H1 (cell line): ENCODE data around the gene ROS1. TPM values are rescaled to one million over a fixed set of nuclear protein-coding genes. Genes with fewer than 3 reads are reported as not detected.

Source experiments
- CTCF ChIA-PET: fragments of 300-600 bp; sonication (Branson Sonifier 250); formaldehyde crosslinking; loops from one replicate; lab custom pipeline; 2021; ENCODE audit not compliant: partially characterized antibody; lab: Charles Lee
- POLR2A ChIA-PET: fragments of 300-600 bp; sonication (Branson Sonifier 250); formaldehyde crosslinking; loops from one replicate; lab custom pipeline; 2021; ENCODE audit warnings: inconsistent platforms; ENCODE audit not compliant: partially characterized antibody; lab: Charles Lee
- DNase-seq, 2 experiments: peaks; one replicate each; pipeline versions ENCODE4 v3.0.0 to v3.0.0-alpha.2; 2010 to 2022; ENCODE audit warnings: low spot score in 2 of 2, low read depth in 1 of 2, mixed read lengths in 1 of 2
- FAIRE-seq: peaks from 2 replicates; lab custom pipeline; 2011; peaks lifted over from hg19 to GRCh38; lab: Jason Lieb, UNC
- H2AFZ ChIP-seq: 2 replicates; pipeline ENCODE4 v1.8.1; 2012; ENCODE audit warnings: low read length, inconsistent platforms
- H2AK5ac ChIP-seq: 2 replicates; pipeline ENCODE4 v1.6.1; 2013; ENCODE audit warnings: low read depth, low read length
- H2BK120ac ChIP-seq: replicated peaks from 2 replicates; pipeline ENCODE3; 2013; ENCODE audit warnings: low read depth, low read length, inconsistent platforms
- H2BK12ac ChIP-seq: 2 replicates; pipeline ENCODE4 v1.6.1; 2013; ENCODE audit warnings: low read depth, low read length
- H2BK15ac ChIP-seq: 2 replicates; pipeline ENCODE4 v1.6.1; 2013; ENCODE audit warnings: low read length
- H2BK20ac ChIP-seq: 2 replicates; pipeline ENCODE4 v1.6.1; 2013; ENCODE audit warnings: low read length
- H2BK5ac ChIP-seq: 2 replicates; pipeline ENCODE4 v1.6.1; 2013; ENCODE audit warnings: low read depth, low read length
- H3K14ac ChIP-seq: 2 replicates; pipeline ENCODE4 v1.6.1; 2013; ENCODE audit warnings: inconsistent platforms; ENCODE audit not compliant: insufficient read length
- H3K18ac ChIP-seq: 2 replicates; pipeline ENCODE4 v1.6.1; 2013; ENCODE audit warnings: low read length; ENCODE audit errors: extremely low read depth
- H3K23ac ChIP-seq: 2 replicates; pipeline ENCODE4 v1.6.1; 2013; ENCODE audit warnings: inconsistent platforms; ENCODE audit not compliant: insufficient read length
- H3K23me2 ChIP-seq: 2 replicates; pipeline ENCODE4 v1.6.1; 2013; ENCODE audit warnings: low read depth, low read length
- H3K27ac ChIP-seq: 2 replicates; pipeline ENCODE4 v1.6.1; 2011; ENCODE audit warnings: low read depth, low read length, inconsistent platforms
- H3K27me3 ChIP-seq, 4 experiments: replicated peaks in 1 of 4; 1 replicate in 1 of 4; 2 replicates in 3 of 4; pipeline versions ENCODE4 v1.6.1 to v1.8.1; 2011 to 2013; ENCODE audit warnings: low read length in 3 of 4, mild to moderate bottlenecking in 3 of 4, inconsistent platforms in 2 of 4, mixed read lengths in 2 of 4, moderate library complexity in 1 of 4; ENCODE audit not compliant: control insufficient read depth in 3 of 4, insufficient read depth in 3 of 4; ENCODE audit errors: extremely low read depth in 1 of 4
- H3K36me3 ChIP-seq, 4 experiments: 2 replicates each; pipeline versions ENCODE4 v1.6.1 to v1.8.1; 2011 to 2013; ENCODE audit warnings: mild to moderate bottlenecking in 4 of 4, low read length in 3 of 4, moderate library complexity in 2 of 4, control low read depth in 1 of 4, inconsistent platforms in 1 of 4; ENCODE audit not compliant: insufficient read depth in 4 of 4, control insufficient read depth in 2 of 4
- H3K4ac ChIP-seq: replicated peaks from 2 replicates; pipeline ENCODE3; 2013; ENCODE audit warnings: low read length, low read depth, mixed read lengths, inconsistent platforms; ENCODE audit not compliant: insufficient read length
- H3K4me1 ChIP-seq, 4 experiments: replicated peaks in 1 of 4; 1 replicate in 1 of 4; 2 replicates in 3 of 4; pipeline versions ENCODE4 v1.6.1 to v1.8.1; 2011 to 2013; ENCODE audit warnings: low read length in 3 of 4, inconsistent platforms in 2 of 4, mixed read lengths in 1 of 4; ENCODE audit not compliant: insufficient read depth in 4 of 4, control insufficient read depth in 3 of 4
- H3K4me2 ChIP-seq, 2 experiments: 2 replicates each; pipeline versions ENCODE4 v1.6.1 to v1.8.1; 2011 to 2013; ENCODE audit warnings: low read depth in 2 of 2, low read length in 2 of 2, control low read depth in 1 of 2, inconsistent platforms in 1 of 2, mild to moderate bottlenecking in 1 of 2; ENCODE audit not compliant: insufficient read depth in 1 of 2
- H3K4me3 ChIP-seq, 4 experiments: fragments of 200-600, 300-600 bp in 1 of 4; sonication (generic), shearing (Covaris generic), sonication (Bioruptor Twin) in 1 of 4; 2 replicates each; pipeline versions ENCODE4 v1.5.1 to v1.8.1; 2011 to 2016; ENCODE audit warnings: low read length in 4 of 4, low read depth in 3 of 4, control low read depth in 2 of 4, inconsistent platforms in 2 of 4, mild to moderate bottlenecking in 2 of 4, mixed read lengths in 1 of 4, moderate library complexity in 1 of 4; ENCODE audit not compliant: insufficient read depth in 2 of 4; ENCODE audit errors: extremely low read depth in 1 of 4
- H3K56ac ChIP-seq: replicated peaks from 2 replicates; pipeline ENCODE3; 2013; ENCODE audit warnings: low read depth, mild to moderate bottlenecking, mixed read lengths, low read length, inconsistent platforms; ENCODE audit not compliant: insufficient read length
- H3K79me1 ChIP-seq: 2 replicates; pipeline ENCODE4 v1.6.1; 2013; ENCODE audit warnings: low read depth, low read length, control low read depth
- H3K79me2 ChIP-seq, 2 experiments: 2 replicates each; pipeline versions ENCODE4 v1.6.1 to v1.8.1; 2012 to 2013; ENCODE audit warnings: low read length in 2 of 2, mild to moderate bottlenecking in 2 of 2, inconsistent platforms in 1 of 2; ENCODE audit not compliant: insufficient read depth in 2 of 2, control insufficient read depth in 1 of 2
- H3K9ac ChIP-seq, 4 experiments: replicated peaks in 1 of 4; 1 replicate in 1 of 4; 2 replicates in 3 of 4; pipeline versions ENCODE4 v1.6.1 to v1.8.1; 2011 to 2013; ENCODE audit warnings: low read depth in 3 of 4, low read length in 3 of 4, control low read depth in 2 of 4, mild to moderate bottlenecking in 2 of 4, moderate library complexity in 2 of 4, inconsistent platforms in 1 of 4; ENCODE audit errors: extremely low read depth in 1 of 4
- H3K9me3 ChIP-seq, 2 experiments: 2 replicates each; pipeline versions ENCODE4 v1.6.1 to v1.8.1; 2012 to 2013; ENCODE audit warnings: mild to moderate bottlenecking in 2 of 2, moderate library complexity in 2 of 2, control low read depth in 1 of 2, inconsistent platforms in 1 of 2, low read depth in 1 of 2, low read length in 1 of 2, mixed read lengths in 1 of 2; ENCODE audit not compliant: insufficient read depth in 2 of 2
- H4K20me1 ChIP-seq, 2 experiments: replicated peaks in 1 of 2; 2 replicates each; pipeline versions ENCODE3 to v1.8.1; 2011 to 2013; ENCODE audit warnings: inconsistent platforms in 2 of 2, low read length in 2 of 2, mild to moderate bottlenecking in 1 of 2; ENCODE audit not compliant: insufficient read depth in 2 of 2, control insufficient read depth in 1 of 2
- H4K5ac ChIP-seq: 2 replicates; pipeline ENCODE4 v1.6.1; 2013; ENCODE audit warnings: low read length, low read depth, mixed read lengths, inconsistent platforms; ENCODE audit not compliant: insufficient read length
- H4K8ac ChIP-seq: 2 replicates; pipeline ENCODE4 v1.8.0; 2013; ENCODE audit warnings: mild to moderate bottlenecking, moderate library complexity, low read length, inconsistent platforms; ENCODE audit not compliant: insufficient read depth; ENCODE audit errors: extremely low read depth
- H4K91ac ChIP-seq: replicated peaks from 2 replicates; pipeline ENCODE3; 2013; ENCODE audit warnings: low read length, mixed read lengths, inconsistent platforms; ENCODE audit not compliant: insufficient read length
- ATF3 ChIP-seq: IDR thresholded peaks from 2 replicates; pipeline ENCODE4 v1.6.1; 2011; ENCODE audit warnings: low read depth, mild to moderate bottlenecking, low read length; ENCODE audit not compliant: insufficient read depth
- CBX8 ChIP-seq: fragments of 300-800, 300-1000 bp; sonication (generic); IDR thresholded peaks from 2 replicates; pipeline ENCODE4 v1.7.1; 2016; ENCODE audit warnings: low read depth, low read length, borderline replicate concordance
- CHD2 ChIP-seq: IDR thresholded peaks from 2 replicates; pipeline ENCODE4 v1.6.1; 2012; ENCODE audit warnings: low read length, improper control_type of control experiment
- CREB1 ChIP-seq: IDR thresholded peaks from 2 replicates; pipeline ENCODE4 v1.6.1; 2012; ENCODE audit warnings: inconsistent platforms
- CTCF ChIP-seq, 3 experiments: IDR thresholded peaks; 1 replicate in 2 of 3; 2 replicates in 1 of 3; pipeline versions ENCODE4 v1.5.1 to v1.6.1; 2011; ENCODE audit warnings: low read length in 3 of 3, mild to moderate bottlenecking in 3 of 3, inconsistent platforms in 2 of 3, low read depth in 1 of 3, moderate library complexity in 1 of 3; ENCODE audit not compliant: insufficient read depth in 1 of 3; ENCODE audit errors: control extremely low read depth in 1 of 3
- EP300 ChIP-seq, 2 experiments: IDR thresholded peaks; 1 replicate in 1 of 2; 2 replicates in 1 of 2; pipeline ENCODE4 v1.6.1; 2011 to 2012; ENCODE audit warnings: low read depth in 2 of 2, low read length in 2 of 2, mild to moderate bottlenecking in 2 of 2, borderline replicate concordance in 1 of 2, inconsistent platforms in 1 of 2, moderate library complexity in 1 of 2
- GTF2F1 ChIP-seq: IDR thresholded peaks from 2 replicates; pipeline ENCODE4 v1.6.1; 2012; ENCODE audit warnings: low read depth, low read length, improper control_type of control experiment, borderline replicate concordance
- RFX5 ChIP-seq: IDR thresholded peaks from 2 replicates; pipeline ENCODE4 v1.6.1; 2011; ENCODE audit warnings: low read depth, low read length, improper control_type of control experiment, borderline replicate concordance
- SIX5 ChIP-seq: IDR thresholded peaks from 2 replicates; pipeline ENCODE4 v1.6.1; 2011; ENCODE audit warnings: mild to moderate bottlenecking, low read depth, low read length
- SP2 ChIP-seq: IDR thresholded peaks from 2 replicates; pipeline ENCODE4 v1.6.1; 2012; ENCODE audit warnings: mild to moderate bottlenecking, low read length, inconsistent platforms
- TBP ChIP-seq: IDR thresholded peaks from 2 replicates; pipeline ENCODE4 v1.6.1; 2011; ENCODE audit warnings: low read depth, low read length, improper control_type of control experiment
- TCF12 ChIP-seq: IDR thresholded peaks from 2 replicates; pipeline ENCODE4 v1.6.1; 2011; ENCODE audit warnings: low read depth, mild to moderate bottlenecking, low read length
- WGBS, 2 experiments: shearing (Covaris generic) in 1 of 2; methylation state at CpG; one replicate each; pipeline versions ENCODE4 v1.1.6 to v1.1.7; 2013 to 2015; ENCODE audit warnings: low lambda C conversion rate in 2 of 2, mixed read lengths in 2 of 2, inconsistent platforms in 1 of 2, low coverage in 1 of 2, missing lambda C conversion rate in 1 of 2; ENCODE audit not compliant: insufficient replicate concordance in 2 of 2, insufficient coverage in 1 of 2, insufficient read length in 1 of 2; ENCODE audit errors: extremely low coverage in 1 of 2, missing lambda C conversion rate in 1 of 2; 5-methylcytosine and 5-hydroxymethylcytosine counted together
- polyA plus RNA-seq, 7 experiments: library from polyadenylated mRNA; depleted of rRNA in 3 of 7; stranded (reverse) in 5 of 7; unstranded in 2 of 7; fragments of >200 nt in 5 of 7; fragments of 200-250 nt in 2 of 7; gene quantifications; 1 replicate in 5 of 7; 2 replicates in 1 of 7; 4 replicates in 1 of 7; pipeline versions ENCODE4 v1.2.1 to v1.2.3, GENCODE V29; 2011 to 2013; ENCODE audit warnings: missing spikeins in 2 of 7, mixed read lengths in 2 of 7
- total RNA-seq: library from RNA; stranded (reverse); fragmentation: NEBNext Ultra II Directional; extraction: Animal tissue kit (Norgen Biotek cat#: 25700); gene quantifications from 2 replicates; pipeline ENCODE4 v1.2.1, GENCODE V29; 2021

ROS1 gene
- total and polyA plus RNA-seq, 2 of the 8 experiments (the other 6 are each of a cell fraction or from before 2014, with no cell fraction given): not detected

- H3K9ac ChIP-seq: no peak overlapping the region
- H3K18ac ChIP-seq: no peak overlapping the region
- no peak overlapping the region for H2AK5ac ChIP-seq
- no peaks in the 10 kb centered on the region for H3K4me1 ChIP-seq
- FAIRE-seq: no peak
- H3K36me3 ChIP-seq: no peaks in the 10 kb centered on the region
- no peak for DNase-seq
- H3K79me1 ChIP-seq: no peaks in the 10 kb centered on the region
- no peak overlapping the region for H3K27ac ChIP-seq
- no peak overlapping the region for H3K4me3 ChIP-seq
- no peak overlapping the region for H2BK12ac ChIP-seq
- no peak overlapping the region for H3K23ac ChIP-seq
- H4K8ac ChIP-seq: no peak overlapping the region
- no peaks in the 10 kb centered on the region for H3K9me3 ChIP-seq
- ChIA-PET POLR2A (no interaction called here), CTCF (interaction anchor here (0.9 to 3.3 kb wide), 4 partner anchors 9 to 307 kb away, joined by 3 to 16 read pairs (median 4); no protein-coding TSS in a partner anchor)
- no peak overlapping the region for H2BK120ac ChIP-seq
- H2BK20ac ChIP-seq: no peak overlapping the region
- no peak overlapping the region for H3K14ac ChIP-seq
- H4K5ac ChIP-seq: no peak overlapping the region
- no peak overlapping the region for H3K4ac ChIP-seq
- H2AFZ ChIP-seq: no peak overlapping the region
- H3K56ac ChIP-seq: no peak overlapping the region
- H3K27me3 ChIP-seq: no peaks in the 10 kb centered on the region
- no peaks in the 10 kb centered on the region for H3K79me2 ChIP-seq
- WGBS, 2 experiments: 83% methylated on average over 4 of the region's 4 CpGs; no CpG with 5 or more reads in 1 of the 2 experiments
- no peak overlapping the region for H2BK5ac ChIP-seq
- no peak overlapping the region; the same call in 1 of the 2 replicates for H2BK15ac ChIP-seq
- no peaks in the 10 kb centered on the region for H4K20me1 ChIP-seq
- H3K23me2 ChIP-seq: no peaks in the 10 kb centered on the region
- H3K4me2 ChIP-seq: no peak overlapping the region
- no peak overlapping the region for H4K91ac ChIP-seq
- TF ChIP-seq EP300 (IDR thresholded peaks at IDR 0.05; ENCODE audit: borderline replicate concordance in 1 of 2, low read depth in 2 of 2, low read length in 2 of 2): no peak
- TF ChIP-seq TBP: no peak
- no peak for TF ChIP-seq RFX5
- TF ChIP-seq TCF12: no peak
- no peak for TF ChIP-seq SP2
- TF ChIP-seq SIX5: no peak
- TF ChIP-seq CREB1: no peak
- TF ChIP-seq GTF2F1: no peak
- no peak for TF ChIP-seq CHD2
- no peak for TF ChIP-seq CTCF (IDR thresholded peaks at IDR 0.05; ENCODE audit: control extremely low read depth in 1 of 3, insufficient read depth in 1 of 3, low read depth in 1 of 3, low read length in 3 of 3)
- no peak for TF ChIP-seq ATF3
- no peak for TF ChIP-seq CBX8
Observed at GRCh38 chr6:117469356-117469755, 43.6 kb upstream of the ROS1 start.
